Measurements from ENCODE around the gene KRTAP4-8. TPM values are rescaled to one million over a fixed set of nuclear protein-coding genes. Genes with fewer than 3 reads are reported as not detected.

Gene KRTAP4-8
- total RNA-seq, 1 experiment from 2014 or later = not detected

DNA sequence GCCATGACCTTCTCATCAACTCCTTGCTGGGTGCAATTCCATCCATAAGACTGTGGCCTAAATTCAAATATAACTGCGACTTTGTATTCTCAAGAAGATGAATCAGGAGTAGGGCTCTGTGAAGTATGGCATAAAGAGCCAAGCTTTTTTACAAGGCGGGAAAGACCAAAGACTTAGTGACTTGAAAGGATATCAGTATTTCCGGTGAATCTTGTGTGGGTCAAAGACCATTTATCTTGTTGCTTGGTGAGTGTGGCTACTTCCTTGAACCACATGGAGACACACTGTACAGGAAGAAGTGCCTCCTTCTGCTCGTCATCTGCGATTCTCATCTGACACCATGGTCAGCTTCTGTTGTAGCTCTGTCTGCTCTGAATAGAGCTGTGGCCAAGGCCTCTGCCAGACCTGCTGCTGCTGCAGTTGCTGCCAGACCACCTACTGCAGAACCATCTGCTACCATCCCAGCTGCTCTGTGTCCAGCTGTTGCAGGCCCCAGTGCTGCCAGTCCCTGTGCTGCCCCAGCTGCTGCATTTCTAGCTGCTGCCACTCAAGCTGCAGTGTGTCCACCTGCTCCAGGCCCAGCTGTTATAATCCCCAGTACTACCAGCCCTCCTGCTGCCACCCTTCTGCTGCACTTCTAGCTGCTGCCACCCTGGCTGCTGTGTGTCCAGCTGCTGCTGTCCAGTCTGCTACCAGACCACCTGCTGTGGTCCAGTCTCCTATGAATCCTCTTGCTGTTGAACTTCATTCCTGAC lies 26.2 kb downstream of the KRTAP4-8 start:
- Histone ChIP-seq H3K9ac (ENCODE audit: low read length) (no peak overlapping the region), H3K36me3 (ENCODE audit: low read depth, low read length) (no peaks in the 10 kb centered on the region), H3K9me2 (replicated peaks; ENCODE audit: low read length) (no peaks in the 10 kb centered on the region), H3F3A (ENCODE audit: low read length, unreplicated experiment) (no peaks in the 10 kb centered on the region), H4K20me1 (ENCODE audit: low read length) (no peaks in the 10 kb centered on the region), H3K9me3 (ENCODE audit: low read length) (no peaks in the 10 kb centered on the region), H3K27me3 (ENCODE audit: low read length) (no peaks in the 10 kb centered on the region), H2AFZ (ENCODE audit: low read length) (no peak overlapping the region), H3K27ac (ENCODE audit: low read length) (no peak overlapping the region), H3K4me3 (ENCODE audit: low read length) (no peak overlapping the region), H3K79me2 (ENCODE audit: low read length) (no peaks in the 10 kb centered on the region), H3K4me2 (ENCODE audit: low read length) (no peak overlapping the region), H3K4me1 (ENCODE audit: insufficient read depth, low read length) (peaks cover 7% of the 10 kb centered on the region)
- DNase-seq (no peak), ATAC-seq (no peak)
- intact Hi-C loops (cut with micrococcal nuclease) = no loop called here
- POLR2A ChIA-PET (ENCODE audit: unreplicated experiment) = no interaction called here
- TF ChIP-seq EZH2 (IDR thresholded peaks at IDR 0.05; ENCODE audit: low read length, unreplicated experiment) (no peak), EZH2phosphoT487 (IDR thresholded peaks at IDR 0.05; ENCODE audit: borderline replicate concordance, low read length) (no peak)
- TF ChIP-seq, protein P1, sequence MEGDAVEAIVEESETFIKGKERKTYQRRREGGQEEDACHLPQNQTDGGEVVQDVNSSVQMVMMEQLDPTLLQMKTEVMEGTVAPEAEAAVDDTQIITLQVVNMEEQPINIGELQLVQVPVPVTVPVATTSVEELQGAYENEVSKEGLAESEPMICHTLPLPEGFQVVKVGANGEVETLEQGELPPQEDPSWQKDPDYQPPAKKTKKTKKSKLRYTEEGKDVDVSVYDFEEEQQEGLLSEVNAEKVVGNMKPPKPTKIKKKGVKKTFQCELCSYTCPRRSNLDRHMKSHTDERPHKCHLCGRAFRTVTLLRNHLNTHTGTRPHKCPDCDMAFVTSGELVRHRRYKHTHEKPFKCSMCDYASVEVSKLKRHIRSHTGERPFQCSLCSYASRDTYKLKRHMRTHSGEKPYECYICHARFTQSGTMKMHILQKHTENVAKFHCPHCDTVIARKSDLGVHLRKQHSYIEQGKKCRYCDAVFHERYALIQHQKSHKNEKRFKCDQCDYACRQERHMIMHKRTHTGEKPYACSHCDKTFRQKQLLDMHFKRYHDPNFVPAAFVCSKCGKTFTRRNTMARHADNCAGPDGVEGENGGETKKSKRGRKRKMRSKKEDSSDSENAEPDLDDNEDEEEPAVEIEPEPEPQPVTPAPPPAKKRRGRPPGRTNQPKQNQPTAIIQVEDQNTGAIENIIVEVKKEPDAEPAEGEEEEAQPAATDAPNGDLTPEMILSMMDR (conservative IDR thresholded peaks at IDR 0.05; ENCODE audit: low read depth, low read length) = no peak
- no TSS peak for BruUV-seq (replicated peaks)
- CTCF ChIA-PET = no interaction called here

DNA sequence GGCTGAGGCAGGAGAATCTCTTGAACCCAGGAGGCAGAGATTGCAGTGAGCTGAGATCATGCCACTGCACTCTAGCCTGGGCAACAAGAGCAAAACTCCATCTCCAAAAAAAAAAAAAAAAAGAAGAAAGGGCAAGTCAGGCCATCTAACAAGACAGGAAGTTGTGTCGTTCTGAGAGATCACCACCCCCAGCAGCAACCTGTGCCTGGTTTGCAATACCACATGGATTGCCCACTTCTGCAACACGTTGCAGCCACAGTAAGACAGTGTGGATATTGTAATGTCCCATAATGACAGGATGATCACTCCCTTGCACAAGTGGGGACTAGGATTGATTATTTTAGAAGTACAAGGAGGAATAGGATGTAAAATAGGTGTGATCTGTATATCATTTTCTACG lies 28.9 kb downstream of the KRTAP4-8 start:
- no peak overlapping the region for H3K9ac ChIP-seq (ENCODE audit: low read length)
- BruUV-seq (replicated peaks) = no TSS peak
- ChIA-PET POLR2A (ENCODE audit: unreplicated experiment) (no interaction called here), CTCF (no interaction called here)
- no peak for TF ChIP-seq EZH2 (IDR thresholded peaks at IDR 0.05; ENCODE audit: low read length, unreplicated experiment)
- TF ChIP-seq, protein P1 (conservative IDR thresholded peaks at IDR 0.05; ENCODE audit: low read depth, low read length) = no peak
- TF ChIP-seq EZH2phosphoT487 (IDR thresholded peaks at IDR 0.05; ENCODE audit: borderline replicate concordance, low read length) = no peak
- ATAC-seq (no peak), DNase-seq (no peak)
- H3K4me2 ChIP-seq (ENCODE audit: low read length) = no peak overlapping the region
- no peaks in the 10 kb centered on the region for H4K20me1 ChIP-seq (ENCODE audit: low read length)
- peaks cover 30% of the 10 kb centered on the region for H3K4me1 ChIP-seq (ENCODE audit: insufficient read depth, low read length)
- no peak overlapping the region for H3K27ac ChIP-seq (ENCODE audit: low read length)
- H3K27me3 ChIP-seq (ENCODE audit: low read length) = no peaks in the 10 kb centered on the region
- no peaks in the 10 kb centered on the region for H3F3A ChIP-seq (ENCODE audit: low read length, unreplicated experiment)
- H3K36me3 ChIP-seq (ENCODE audit: low read depth, low read length) = no peaks in the 10 kb centered on the region
- no peaks in the 10 kb centered on the region for H3K9me2 ChIP-seq (replicated peaks; ENCODE audit: low read length)
- intact Hi-C loops (cut with micrococcal nuclease) = loop anchor here (10.0 kb wide), 2 partner anchors 64 to 146 kb away; partner anchors contain the start of gene KRTAP3-1
- no peaks in the 10 kb centered on the region for H3K9me3 ChIP-seq (ENCODE audit: low read length)
- H3K79me2 ChIP-seq (ENCODE audit: low read length) = no peaks in the 10 kb centered on the region
- no peak overlapping the region for H2AFZ ChIP-seq (ENCODE audit: low read length)
- H3K4me3 ChIP-seq (ENCODE audit: low read length) = no peak overlapping the region

DNA sequence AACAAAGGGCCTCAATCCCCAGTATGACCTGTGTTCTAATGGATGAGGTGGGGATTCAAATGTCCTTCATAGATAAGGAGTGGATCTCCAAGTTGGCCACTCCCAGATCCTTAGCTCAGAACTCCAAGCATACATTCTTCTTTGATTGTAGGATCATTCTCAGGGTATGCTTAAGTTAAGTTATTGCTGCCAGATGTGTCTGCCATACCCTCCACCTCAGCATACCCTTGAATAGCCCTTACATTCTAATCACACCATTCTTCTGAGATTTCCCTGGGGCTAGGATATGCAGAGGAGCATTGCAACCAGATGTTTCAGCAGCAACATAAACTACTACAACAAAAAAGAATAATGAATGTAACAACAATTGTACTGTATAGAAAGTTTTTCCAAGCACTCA lies 30.7 kb downstream of the KRTAP4-8 start:
- intact Hi-C loops (cut with micrococcal nuclease) = loop anchor here (10.0 kb wide), 2 partner anchors 62 to 148 kb away; partner anchors contain the start of gene KRTAP3-1
- no peak overlapping the region for H2AFZ ChIP-seq (ENCODE audit: low read length)
- H3K4me2 ChIP-seq (ENCODE audit: low read length) = no peak overlapping the region
- no peak overlapping the region for H3K9ac ChIP-seq (ENCODE audit: low read length)
- no peaks in the 10 kb centered on the region for H3K36me3 ChIP-seq (ENCODE audit: low read depth, low read length)
- CTCF ChIA-PET = no interaction called here
- H3K9me2 ChIP-seq (replicated peaks; ENCODE audit: low read length) = no peaks in the 10 kb centered on the region
- no peak for ATAC-seq
- H3K4me3 ChIP-seq (ENCODE audit: low read length) = no peak overlapping the region
- no peaks in the 10 kb centered on the region for H3F3A ChIP-seq (ENCODE audit: low read length, unreplicated experiment)
- no peaks in the 10 kb centered on the region for H3K27me3 ChIP-seq (ENCODE audit: low read length)
- peaks cover 48% of the 10 kb centered on the region for H3K4me1 ChIP-seq (ENCODE audit: insufficient read depth, low read length)
- no peaks in the 10 kb centered on the region for H4K20me1 ChIP-seq (ENCODE audit: low read length)
- POLR2A ChIA-PET (ENCODE audit: unreplicated experiment) = no interaction called here
- DNase-seq = no peak
- TF ChIP-seq, protein P1 (conservative IDR thresholded peaks at IDR 0.05; ENCODE audit: low read depth, low read length) = no peak
- TF ChIP-seq EZH2 (IDR thresholded peaks at IDR 0.05; ENCODE audit: low read length, unreplicated experiment) (no peak), EZH2phosphoT487 (IDR thresholded peaks at IDR 0.05; ENCODE audit: borderline replicate concordance, low read length) (no peak)
- BruUV-seq (replicated peaks) = no TSS peak
- no peaks in the 10 kb centered on the region for H3K9me3 ChIP-seq (ENCODE audit: low read length)
- no peak overlapping the region for H3K27ac ChIP-seq (ENCODE audit: low read length)
- no peaks in the 10 kb centered on the region for H3K79me2 ChIP-seq (ENCODE audit: low read length)

Data from PC-3 (cell line).